Sigmoid colon (tissue), 3 donors: ENCODE data around the gene PDE4D.

Source experiments
- POLR2A ChIP-seq, 2 donors: fragments of 450-650 bp; IDR thresholded peaks; one replicate each; pipeline ENCODE4 v1.6.1; 2016; ENCODE audit warnings: antibody characterized with exemption in 2 of 2, mild to moderate bottlenecking in 2 of 2, moderate library complexity in 2 of 2
- TF ChIP-seq, protein P1 (sequence below), 4 experiments: fragments of 450-650 bp in 3 of 4; fragments of 200-600 bp in 1 of 4; IDR thresholded peaks; one replicate each; pipeline ENCODE4 v1.5.1; 2016 to 2019; ENCODE audit warnings: antibody characterized with exemption in 4 of 4, mild to moderate bottlenecking in 3 of 4, moderate library complexity in 2 of 4

DNA sequence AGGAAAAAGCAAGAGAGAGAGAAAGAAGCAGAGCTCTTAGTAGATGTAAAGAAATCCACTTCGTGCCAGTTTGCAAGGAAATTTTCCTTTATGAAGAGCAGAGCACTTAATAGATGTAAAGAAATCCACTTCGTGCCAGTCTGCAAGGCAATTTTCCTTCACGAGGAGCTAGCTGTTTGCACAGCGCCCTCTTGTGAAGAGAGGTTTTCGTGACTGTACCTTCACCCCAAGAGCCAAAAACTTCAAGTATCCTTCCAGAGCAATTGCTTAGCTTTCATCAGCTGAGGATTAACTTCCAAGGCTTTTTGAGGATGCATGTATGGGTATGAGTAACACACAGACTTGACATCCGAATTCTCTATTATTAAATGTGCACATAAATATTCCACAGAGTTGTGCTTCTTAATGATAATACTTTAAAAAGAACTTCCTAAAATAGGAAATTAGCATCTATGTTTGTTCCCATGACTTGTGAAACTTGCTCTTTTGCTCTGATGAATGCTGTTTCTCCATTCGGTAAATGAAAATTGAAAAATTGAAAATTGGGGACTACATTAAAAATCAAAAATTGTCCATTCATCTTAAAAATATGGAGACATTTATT, 525.6 kb downstream of the PDE4D start:
- TF ChIP-seq, protein P1, sequence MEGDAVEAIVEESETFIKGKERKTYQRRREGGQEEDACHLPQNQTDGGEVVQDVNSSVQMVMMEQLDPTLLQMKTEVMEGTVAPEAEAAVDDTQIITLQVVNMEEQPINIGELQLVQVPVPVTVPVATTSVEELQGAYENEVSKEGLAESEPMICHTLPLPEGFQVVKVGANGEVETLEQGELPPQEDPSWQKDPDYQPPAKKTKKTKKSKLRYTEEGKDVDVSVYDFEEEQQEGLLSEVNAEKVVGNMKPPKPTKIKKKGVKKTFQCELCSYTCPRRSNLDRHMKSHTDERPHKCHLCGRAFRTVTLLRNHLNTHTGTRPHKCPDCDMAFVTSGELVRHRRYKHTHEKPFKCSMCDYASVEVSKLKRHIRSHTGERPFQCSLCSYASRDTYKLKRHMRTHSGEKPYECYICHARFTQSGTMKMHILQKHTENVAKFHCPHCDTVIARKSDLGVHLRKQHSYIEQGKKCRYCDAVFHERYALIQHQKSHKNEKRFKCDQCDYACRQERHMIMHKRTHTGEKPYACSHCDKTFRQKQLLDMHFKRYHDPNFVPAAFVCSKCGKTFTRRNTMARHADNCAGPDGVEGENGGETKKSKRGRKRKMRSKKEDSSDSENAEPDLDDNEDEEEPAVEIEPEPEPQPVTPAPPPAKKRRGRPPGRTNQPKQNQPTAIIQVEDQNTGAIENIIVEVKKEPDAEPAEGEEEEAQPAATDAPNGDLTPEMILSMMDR (IDR thresholded peaks at IDR 0.05): peak; percentile 53 to 71 (median 64)
- TF ChIP-seq POLR2A (IDR thresholded peaks at IDR 0.05): no peak
